ENCODE results near the gene AGRN. TPM values are rescaled to one million over a fixed set of nuclear protein-coding genes. Genes with fewer than 3 reads are reported as not detected.

The AGRN gene
- total RNA-seq, 1 experiment from 2014 or later, result 184 TPM

DNA sequence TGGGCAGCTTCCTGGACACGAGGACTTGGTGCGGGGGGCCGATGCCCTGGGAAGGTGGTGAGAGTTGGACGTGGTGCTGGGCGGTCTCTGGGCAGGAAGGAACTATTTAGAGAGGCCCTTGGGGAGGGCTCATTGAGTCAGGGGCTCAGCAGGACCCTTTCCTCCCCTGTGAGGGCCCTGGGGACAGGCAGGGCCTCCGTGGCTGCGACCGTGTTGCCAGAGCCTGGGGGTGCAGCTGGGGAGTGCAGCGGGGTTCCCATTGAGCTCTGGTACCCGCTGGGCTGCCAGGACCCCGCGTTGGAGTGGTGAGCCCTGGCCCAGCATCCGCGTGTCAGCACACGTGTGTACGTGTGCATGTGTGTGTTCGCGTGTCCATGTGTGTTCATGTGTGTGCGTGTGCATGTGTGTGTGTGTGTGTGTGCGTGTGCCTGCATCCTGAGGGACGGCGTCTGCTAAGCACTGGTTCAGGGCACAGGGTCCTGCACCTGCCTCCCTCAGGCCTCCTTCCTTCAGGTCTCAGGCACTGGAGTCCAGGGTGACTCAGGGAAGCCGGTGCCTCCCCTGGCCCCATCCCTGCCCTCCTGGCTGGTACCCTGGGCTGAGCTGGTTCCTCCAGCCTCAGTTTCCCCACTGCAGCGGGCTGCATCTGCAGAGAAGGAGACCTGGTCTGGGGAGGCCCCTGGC lies 43.5 kb downstream of the AGRN start:
- DNase-seq (ENCODE audit: low spot score) (no peak), ATAC-seq (no peak)
- no peaks in the 10 kb centered on the region for H3K9me3 Mint-ChIP-seq
- POLR2A ChIA-PET, result interaction anchor here (0.6 kb wide), 2 partner anchors 75 to 744 kb away, joined by 3 to 6 read pairs; no protein-coding TSS in a partner anchor
- CTCF ChIA-PET, result interaction anchor here (0.7 to 3.4 kb wide), 34 partner anchors 9 to 363 kb away, joined by 3 to 77 read pairs (median 5); partner anchors contain the start of genes ISG15, KLHL17, PERM1 and PLEKHN1
- H3K27ac Mint-ChIP-seq, result no peak overlapping the region
- peaks cover 37% of the 10 kb centered on the region for H3K27me3 Mint-ChIP-seq (ENCODE audit: low read depth)
- H3K4me1 Mint-ChIP-seq, result peaks cover 5% of the 10 kb centered on the region
- H3K4me3 Mint-ChIP-seq, result no peak overlapping the region
- TF ChIP-seq SOX15 (CRISPR knock-in tag; IDR thresholded peaks at IDR 0.05) (no peak), ZNF532 (CRISPR knock-in tag; IDR thresholded peaks at IDR 0.05; ENCODE audit: borderline replicate concordance) (no peak), IRF2 (CRISPR knock-in tag; IDR thresholded peaks at IDR 0.05; ENCODE audit: borderline replicate concordance, low read depth) (no peak), RORB (CRISPR knock-in tag; IDR thresholded peaks at IDR 0.05) (no peak), TCF7 (CRISPR knock-in tag; IDR thresholded peaks at IDR 0.05; ENCODE audit: low read depth) (no peak), CBFB (CRISPR knock-in tag; IDR thresholded peaks at IDR 0.05; ENCODE audit: low read depth) (no peak), AR (CRISPR knock-in tag; IDR thresholded peaks at IDR 0.05) (no peak), MAX (CRISPR knock-in tag; IDR thresholded peaks at IDR 0.05) (no peak), KAT7 (CRISPR knock-in tag; IDR thresholded peaks at IDR 0.05; ENCODE audit: borderline replicate concordance) (no peak), ELF4 (CRISPR knock-in tag; IDR thresholded peaks at IDR 0.05; ENCODE audit: low read depth) (no peak)
- TF ChIP-seq, protein P1, sequence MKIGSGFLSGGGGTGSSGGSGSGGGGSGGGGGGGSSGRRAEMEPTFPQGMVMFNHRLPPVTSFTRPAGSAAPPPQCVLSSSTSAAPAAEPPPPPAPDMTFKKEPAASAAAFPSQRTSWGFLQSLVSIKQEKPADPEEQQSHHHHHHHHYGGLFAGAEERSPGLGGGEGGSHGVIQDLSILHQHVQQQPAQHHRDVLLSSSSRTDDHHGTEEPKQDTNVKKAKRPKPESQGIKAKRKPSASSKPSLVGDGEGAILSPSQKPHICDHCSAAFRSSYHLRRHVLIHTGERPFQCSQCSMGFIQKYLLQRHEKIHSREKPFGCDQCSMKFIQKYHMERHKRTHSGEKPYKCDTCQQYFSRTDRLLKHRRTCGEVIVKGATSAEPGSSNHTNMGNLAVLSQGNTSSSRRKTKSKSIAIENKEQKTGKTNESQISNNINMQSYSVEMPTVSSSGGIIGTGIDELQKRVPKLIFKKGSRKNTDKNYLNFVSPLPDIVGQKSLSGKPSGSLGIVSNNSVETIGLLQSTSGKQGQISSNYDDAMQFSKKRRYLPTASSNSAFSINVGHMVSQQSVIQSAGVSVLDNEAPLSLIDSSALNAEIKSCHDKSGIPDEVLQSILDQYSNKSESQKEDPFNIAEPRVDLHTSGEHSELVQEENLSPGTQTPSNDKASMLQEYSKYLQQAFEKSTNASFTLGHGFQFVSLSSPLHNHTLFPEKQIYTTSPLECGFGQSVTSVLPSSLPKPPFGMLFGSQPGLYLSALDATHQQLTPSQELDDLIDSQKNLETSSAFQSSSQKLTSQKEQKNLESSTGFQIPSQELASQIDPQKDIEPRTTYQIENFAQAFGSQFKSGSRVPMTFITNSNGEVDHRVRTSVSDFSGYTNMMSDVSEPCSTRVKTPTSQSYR (CRISPR knock-in tag; IDR thresholded peaks at IDR 0.05), result no peak
- no peaks in the 10 kb centered on the region for H3K36me3 Mint-ChIP-seq

DNA sequence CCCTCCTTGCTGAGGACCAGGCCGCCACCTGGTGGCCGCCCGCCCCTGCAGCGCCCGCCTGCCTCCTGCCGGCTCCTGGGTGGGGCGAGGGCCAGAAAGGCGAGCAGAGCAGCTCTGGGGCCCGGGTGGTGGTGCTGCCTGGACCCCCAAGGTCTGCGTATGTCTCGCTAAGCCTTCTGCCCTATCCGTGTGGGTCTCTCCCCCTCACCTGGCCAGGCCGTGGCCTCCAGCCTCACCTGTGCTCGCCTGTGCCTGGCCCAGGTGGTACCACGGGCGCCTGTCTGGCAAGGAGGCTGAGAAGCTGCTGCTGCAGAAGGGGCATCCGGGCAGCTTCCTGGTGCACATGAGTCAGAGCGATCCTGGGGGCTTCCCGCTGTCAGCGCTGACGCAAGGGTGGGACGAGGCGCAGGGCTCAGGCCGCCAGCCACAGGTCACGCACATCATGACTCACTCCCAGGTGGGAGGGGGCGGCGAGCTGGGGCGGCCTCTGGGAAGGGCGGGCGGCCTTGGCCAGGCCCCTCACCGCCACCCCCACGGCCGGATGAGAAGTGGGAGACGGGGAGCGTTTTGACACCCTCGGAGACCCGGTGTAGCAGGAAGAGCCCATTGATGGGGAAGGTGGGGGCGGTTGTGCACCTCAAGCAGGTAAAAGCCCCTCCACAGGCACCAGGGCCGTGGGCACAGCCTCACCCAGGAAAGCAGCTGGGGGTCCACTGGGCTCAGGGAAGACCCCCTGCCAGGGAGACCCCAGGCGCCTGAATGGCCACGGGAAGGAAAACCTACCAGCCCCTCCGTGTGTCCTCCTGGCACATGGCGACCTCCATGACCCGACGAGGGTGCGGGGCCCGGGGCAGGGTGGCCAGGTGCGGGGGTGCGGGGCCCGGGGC lies 44.3 kb downstream of the AGRN start:
- POLR2A ChIA-PET, result interaction anchor here (0.6 kb wide), 1 partner anchor 74 kb away, joined by 3 read pairs; no protein-coding TSS in a partner anchor
- Mint-ChIP-seq H3K4me3 (no peak overlapping the region), H3K27me3 (ENCODE audit: low read depth) (peaks cover 30% of the 10 kb centered on the region), H3K36me3 (no peaks in the 10 kb centered on the region), H3K4me1 (peaks cover 5% of the 10 kb centered on the region; the same call in 1 of the 2 replicates), H3K27ac (no peak overlapping the region), H3K9me3 (no peaks in the 10 kb centered on the region)
- DNase-seq (ENCODE audit: low spot score), result peak; percentile 79
- ATAC-seq, result peak; percentile 49
- CTCF ChIA-PET, result interaction anchor here (0.6 to 3.4 kb wide), 39 partner anchors 8 to 362 kb away, joined by 3 to 77 read pairs (median 5); partner anchors contain the start of genes ISG15, KLHL17, PERM1 and PLEKHN1
- no peak for TF ChIP-seq ZBTB21 (CRISPR knock-in tag; IDR thresholded peaks at IDR 0.05; ENCODE audit: borderline replicate concordance)
- TF ChIP-seq, protein P2, sequence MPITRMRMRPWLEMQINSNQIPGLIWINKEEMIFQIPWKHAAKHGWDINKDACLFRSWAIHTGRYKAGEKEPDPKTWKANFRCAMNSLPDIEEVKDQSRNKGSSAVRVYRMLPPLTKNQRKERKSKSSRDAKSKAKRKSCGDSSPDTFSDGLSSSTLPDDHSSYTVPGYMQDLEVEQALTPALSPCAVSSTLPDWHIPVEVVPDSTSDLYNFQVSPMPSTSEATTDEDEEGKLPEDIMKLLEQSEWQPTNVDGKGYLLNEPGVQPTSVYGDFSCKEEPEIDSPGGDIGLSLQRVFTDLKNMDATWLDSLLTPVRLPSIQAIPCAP (CRISPR knock-in tag; IDR thresholded peaks at IDR 0.05), result no peak
- TF ChIP-seq SMAD4 (CRISPR knock-in tag; IDR thresholded peaks at IDR 0.05), result no peak
- TF ChIP-seq MAX (CRISPR knock-in tag; IDR thresholded peaks at IDR 0.05), result 0 out of 2 replicates have a peak, but pooled peaks have one; percentile 22
- TF ChIP-seq, protein P3, sequence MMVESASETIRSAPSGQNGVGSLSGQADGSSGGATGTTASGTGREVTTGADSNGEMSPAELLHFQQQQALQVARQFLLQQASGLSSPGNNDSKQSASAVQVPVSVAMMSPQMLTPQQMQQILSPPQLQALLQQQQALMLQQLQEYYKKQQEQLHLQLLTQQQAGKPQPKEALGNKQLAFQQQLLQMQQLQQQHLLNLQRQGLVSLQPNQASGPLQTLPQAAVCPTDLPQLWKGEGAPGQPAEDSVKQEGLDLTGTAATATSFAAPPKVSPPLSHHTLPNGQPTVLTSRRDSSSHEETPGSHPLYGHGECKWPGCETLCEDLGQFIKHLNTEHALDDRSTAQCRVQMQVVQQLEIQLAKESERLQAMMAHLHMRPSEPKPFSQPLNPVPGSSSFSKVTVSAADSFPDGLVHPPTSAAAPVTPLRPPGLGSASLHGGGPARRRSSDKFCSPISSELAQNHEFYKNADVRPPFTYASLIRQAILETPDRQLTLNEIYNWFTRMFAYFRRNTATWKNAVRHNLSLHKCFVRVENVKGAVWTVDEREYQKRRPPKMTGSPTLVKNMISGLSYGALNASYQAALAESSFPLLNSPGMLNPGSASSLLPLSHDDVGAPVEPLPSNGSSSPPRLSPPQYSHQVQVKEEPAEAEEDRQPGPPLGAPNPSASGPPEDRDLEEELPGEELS (CRISPR knock-in tag; IDR thresholded peaks at IDR 0.05), result no peak
- TF ChIP-seq ELF4 (CRISPR knock-in tag; IDR thresholded peaks at IDR 0.05; ENCODE audit: low read depth), result no peak
- TF ChIP-seq MLX (CRISPR knock-in tag; IDR thresholded peaks at IDR 0.05), result no peak; the same call in 1 of the 2 replicates

Data from WTC11 (cell line).